Transverse colon (tissue), 4 donors: Measurements from ENCODE around the gene FAM236B. TPM values are rescaled to one million over a fixed set of nuclear protein-coding genes. Genes with fewer than 3 reads are reported as not detected.
"Not testable (repeated sequence)": the region's sequence is repeated elsewhere in the genome, so short reads cannot be mapped to it uniquely, and the experiment has no call there.

Experiments used
- DNase-seq: peaks from one replicate; pipeline ENCODE4 v3.0.0-alpha.2; 2019
- H3K27ac ChIP-seq, 4 donors: fragments of 200-600 bp; sonication (generic); 2 replicates each; pipeline ENCODE4 v1.5.1; 2016 to 2018; ENCODE audit warnings: inconsistent platforms in 4 of 4
- H3K27me3 ChIP-seq: fragments of 200-600 bp; sonication (generic); 2 replicates; pipeline ENCODE4 v1.5.1; 2017; ENCODE audit warnings: inconsistent platforms
- H3K36me3 ChIP-seq, 4 donors: fragments of 200-600 bp; sonication (generic); 2 replicates each; pipeline ENCODE4 v1.5.1; 2017 to 2019; ENCODE audit warnings: inconsistent platforms in 4 of 4
- H3K4me1 ChIP-seq, 4 donors: fragments of 200-600 bp; sonication (generic); 2 replicates each; pipeline ENCODE4 v1.5.1; 2017 to 2020; ENCODE audit warnings: inconsistent platforms in 4 of 4
- H3K4me3 ChIP-seq, 4 donors: fragments of 200-600 bp; sonication (generic); 1 replicate in 1 of 4; 2 replicates in 3 of 4; pipeline versions ENCODE4 v1.5.1 to v1.6.1; 2017 to 2019; ENCODE audit warnings: inconsistent platforms in 4 of 4
- H3K9me3 ChIP-seq, 2 donors: fragments of 200-600 bp; sonication (generic); 2 replicates each; pipeline ENCODE4 v1.5.1; 2017 to 2019; ENCODE audit warnings: inconsistent platforms in 2 of 2
- WGBS, 2 donors: methylation state at CpG; one replicate each; pipeline ENCODE4 v1.1.5; 2018; ENCODE audit warnings: low coverage in 1 of 2; 5-methylcytosine and 5-hydroxymethylcytosine counted together
- in situ Hi-C, 4 donors: fragments of 200-750 bp; cut with MboI; loops; one replicate each; pipeline versions ENCODE4 v1.15.0 to v1.15.1; 2017; ENCODE audit warnings: low sequenced_read_pairs in 3 of 4, low pct_ligation_motif_present in 1 of 4, low pct_unique_long_range_greater_than_20kb in 1 of 4
- intact Hi-C: fragments of 100-400 bp; cut with DNase I; formaldehyde crosslinking; loops from one replicate; pipeline ENCODE4 v1.15.1; 2023; ENCODE audit warnings: low total_unique reads
- total RNA-seq, 4 donors: library from RNA; depleted of rRNA; stranded (reverse); fragments of >200 nt; gene quantifications; one replicate each; pipeline ENCODE4 v1.1.0, GENCODE V29; 2016

FAM236B gene
- not detected for total RNA-seq

DNA sequence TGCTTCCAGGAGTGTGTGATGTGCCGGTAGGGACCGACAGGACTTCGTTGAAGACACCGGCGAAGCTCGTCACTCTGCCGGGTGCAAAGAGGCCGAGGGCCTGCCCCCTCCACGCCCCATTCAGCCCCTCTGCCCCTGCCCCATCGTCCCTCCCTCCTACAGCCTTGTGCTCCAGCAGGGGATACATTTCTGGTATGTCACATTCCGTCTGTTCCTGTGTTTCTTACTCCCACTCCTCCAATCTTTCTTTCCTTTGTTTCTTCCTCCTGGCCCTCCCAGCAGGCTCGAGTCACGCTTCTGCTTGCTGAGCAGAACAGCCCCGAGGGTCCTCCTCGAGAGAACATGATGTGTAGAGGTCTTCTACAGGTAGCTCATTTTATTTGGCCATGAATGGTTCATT is at the start of gene FAM236B:
Gene FAM236B (minus strand): TSS at position 101 of the 400 bp plus-strand sequence. CDS start 100 bp downstream, at position 1.
- intact Hi-C loops, H3K4me1 ChIP-seq, H3K27me3 ChIP-seq, H3K27ac ChIP-seq, DNase-seq, H3K36me3 ChIP-seq, H3K9me3 ChIP-seq, in situ Hi-C loops, H3K4me3 ChIP-seq: not testable (repeated sequence)
- WGBS, 2 donors = no CpG with 5 or more reads among the region's 15 CpGs

DNA sequence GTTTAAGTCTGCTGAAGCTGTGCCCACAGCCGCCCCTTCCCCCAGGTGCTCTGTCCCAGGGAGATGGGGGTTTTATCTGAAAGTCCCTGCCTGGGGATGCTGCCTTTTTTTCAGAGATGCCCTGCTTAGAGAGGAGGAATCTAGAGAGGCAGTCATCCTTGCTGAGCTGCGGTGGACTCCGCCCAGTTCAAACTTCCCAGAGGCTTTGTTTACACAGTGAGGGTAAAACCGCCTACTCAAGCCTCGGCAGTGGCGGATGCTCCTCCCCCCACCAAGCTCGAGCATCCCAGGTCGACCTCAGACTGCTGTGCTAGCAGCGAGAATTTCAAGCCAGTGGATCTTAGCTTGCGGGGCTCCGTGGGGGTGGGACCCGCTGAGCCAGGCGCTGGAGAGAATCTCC is 48.2 kb upstream of the FAM236B start:
- H3K9me3 ChIP-seq, H3K27me3 ChIP-seq, in situ Hi-C loops, DNase-seq, H3K27ac ChIP-seq, H3K4me3 ChIP-seq, H3K4me1 ChIP-seq, H3K36me3 ChIP-seq, intact Hi-C loops: not testable (repeated sequence)
- no CpG with 5 or more reads among the region's 13 CpGs for WGBS, 2 donors

DNA sequence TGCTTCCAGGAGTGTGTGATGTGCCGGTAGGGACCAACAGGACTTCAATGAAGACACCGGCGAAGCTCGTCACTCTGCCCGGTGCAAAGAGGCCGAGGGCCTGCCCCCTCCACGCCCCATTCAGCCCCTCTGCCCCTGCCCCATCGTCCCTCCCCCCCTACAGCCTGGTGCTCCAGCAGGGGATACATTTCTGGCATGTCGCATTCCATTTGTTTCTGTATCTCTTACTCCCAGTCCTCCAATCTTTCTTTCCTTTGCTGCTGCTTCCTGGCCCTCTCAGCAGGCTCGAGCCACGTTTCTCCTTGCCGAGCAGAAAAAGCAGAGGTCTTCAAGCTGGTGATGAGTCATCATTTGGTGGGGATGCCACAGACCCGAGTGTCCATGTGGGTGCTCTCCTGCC is 25.6 kb upstream of the FAM236B start, which contains the start of gene FAM236D:
Gene FAM236D (minus strand): TSS at position 101 of the 400 bp plus-strand sequence. CDS start 100 bp downstream, at position 1.
- H3K27ac ChIP-seq, H3K27me3 ChIP-seq, H3K4me3 ChIP-seq, DNase-seq, H3K36me3 ChIP-seq, intact Hi-C loops, in situ Hi-C loops, H3K4me1 ChIP-seq, H3K9me3 ChIP-seq: not testable (repeated sequence)
- WGBS, 2 donors = no CpG with 5 or more reads among the region's 13 CpGs

DNA sequence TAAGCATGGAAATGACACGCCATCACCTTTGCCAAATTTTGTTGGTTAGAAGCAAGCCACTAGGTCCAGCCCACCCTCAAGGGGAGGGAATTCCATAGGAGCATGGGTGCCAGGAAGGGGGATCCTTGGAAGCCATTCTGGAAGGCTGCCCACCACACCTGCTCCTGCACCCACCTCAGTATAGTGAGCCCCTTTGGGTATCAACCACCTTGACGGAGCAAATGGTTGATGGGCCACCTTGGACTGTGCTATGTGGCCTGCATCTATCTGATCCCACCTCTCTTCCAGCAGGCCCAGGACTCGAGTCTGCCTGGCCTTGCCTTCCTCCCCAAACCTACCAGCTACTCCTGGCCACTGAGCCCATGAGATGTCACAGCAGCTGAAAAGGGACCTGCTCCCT is 7.9 kb upstream of the FAM236B start:
- H3K27me3 ChIP-seq, H3K4me3 ChIP-seq, DNase-seq, H3K9me3 ChIP-seq, intact Hi-C loops, H3K36me3 ChIP-seq, in situ Hi-C loops, H3K4me1 ChIP-seq, H3K27ac ChIP-seq: not testable (repeated sequence)
- WGBS, 2 donors = 83% methylated on average over 1 of the region's 3 CpGs; no CpG with 5 or more reads in 1 of the 2 donors

DNA sequence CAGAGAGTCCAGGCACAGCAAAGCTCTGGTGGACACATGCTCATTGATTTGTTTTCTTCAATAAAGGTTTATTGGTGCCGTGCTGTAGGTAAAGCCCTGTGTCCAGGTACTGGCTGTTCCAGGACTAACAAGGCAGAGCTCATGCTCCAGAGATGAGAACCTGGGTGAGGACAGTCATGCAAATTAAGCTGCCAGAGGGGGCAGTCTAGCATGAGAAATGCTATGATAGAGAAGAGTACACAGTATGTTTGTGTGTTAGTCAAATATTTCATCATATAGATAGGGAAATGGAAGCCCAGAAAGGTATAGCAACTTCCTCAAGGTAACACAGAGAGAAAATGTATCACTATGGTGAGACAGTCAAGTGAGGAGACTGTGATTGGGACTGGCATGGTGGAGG is 5.7 kb upstream of the FAM236B start:
- in situ Hi-C loops, H3K27me3 ChIP-seq, H3K4me1 ChIP-seq, intact Hi-C loops, H3K9me3 ChIP-seq, H3K4me3 ChIP-seq, H3K36me3 ChIP-seq, DNase-seq, H3K27ac ChIP-seq: not testable (repeated sequence)
- no CpG with 5 or more reads among the region's 1 CpG for WGBS, 2 donors

- intact Hi-C loops, H3K36me3 ChIP-seq, H3K4me3 ChIP-seq, H3K27me3 ChIP-seq, H3K27ac ChIP-seq, H3K4me1 ChIP-seq, DNase-seq, H3K9me3 ChIP-seq, in situ Hi-C loops: not testable (repeated sequence)
- no CpG with 5 or more reads among the region's 6 CpGs for WGBS, 2 donors
Observed at GRCh38 chrX:72783964-72784363, 1.5 kb upstream of the FAM236B start.

GRCh38 chrX:72783365-72783936 is 991 bp upstream of the FAM236B start:
- H3K27me3 ChIP-seq, H3K27ac ChIP-seq, DNase-seq, H3K4me3 ChIP-seq, in situ Hi-C loops, H3K36me3 ChIP-seq, H3K4me1 ChIP-seq, intact Hi-C loops, H3K9me3 ChIP-seq: not testable (repeated sequence)
- WGBS, 2 donors = no CpG with 5 or more reads among the region's 8 CpGs

DNA sequence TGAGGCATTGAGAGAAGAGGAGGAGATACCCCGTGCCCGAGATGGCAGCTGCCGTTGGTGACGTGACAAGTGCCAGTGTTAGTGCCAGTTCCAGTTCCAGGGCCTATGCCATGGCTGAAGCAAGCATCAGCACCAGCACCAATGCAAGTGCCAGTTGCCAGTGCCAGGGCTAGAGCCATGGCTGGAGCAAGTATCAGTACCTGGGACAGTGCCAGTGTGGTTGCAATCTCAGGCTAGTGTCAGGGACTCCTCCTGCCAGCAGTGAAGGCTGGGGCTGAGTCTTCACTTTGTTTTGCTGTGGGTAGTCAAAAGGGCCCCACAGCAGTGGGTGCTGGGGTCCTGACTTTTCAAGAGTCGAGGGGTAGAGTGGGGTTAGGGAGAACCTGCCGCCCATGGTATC is 4.3 kb downstream of the FAM236B start:
- H3K4me3 ChIP-seq, in situ Hi-C loops, H3K4me1 ChIP-seq, DNase-seq, H3K36me3 ChIP-seq, H3K9me3 ChIP-seq, H3K27ac ChIP-seq, intact Hi-C loops, H3K27me3 ChIP-seq: not testable (repeated sequence)
- no CpG with 5 or more reads among the region's 6 CpGs for WGBS, 2 donors

- H3K36me3 ChIP-seq, in situ Hi-C loops, H3K4me1 ChIP-seq, H3K4me3 ChIP-seq, H3K27me3 ChIP-seq, H3K27ac ChIP-seq, H3K9me3 ChIP-seq, DNase-seq, intact Hi-C loops: not testable (repeated sequence)
- WGBS, 2 donors = no CpG with 5 or more reads among the region's 15 CpGs
Observed at GRCh38 chrX:72777467-72777790, 5.0 kb downstream of the FAM236B start.

DNA sequence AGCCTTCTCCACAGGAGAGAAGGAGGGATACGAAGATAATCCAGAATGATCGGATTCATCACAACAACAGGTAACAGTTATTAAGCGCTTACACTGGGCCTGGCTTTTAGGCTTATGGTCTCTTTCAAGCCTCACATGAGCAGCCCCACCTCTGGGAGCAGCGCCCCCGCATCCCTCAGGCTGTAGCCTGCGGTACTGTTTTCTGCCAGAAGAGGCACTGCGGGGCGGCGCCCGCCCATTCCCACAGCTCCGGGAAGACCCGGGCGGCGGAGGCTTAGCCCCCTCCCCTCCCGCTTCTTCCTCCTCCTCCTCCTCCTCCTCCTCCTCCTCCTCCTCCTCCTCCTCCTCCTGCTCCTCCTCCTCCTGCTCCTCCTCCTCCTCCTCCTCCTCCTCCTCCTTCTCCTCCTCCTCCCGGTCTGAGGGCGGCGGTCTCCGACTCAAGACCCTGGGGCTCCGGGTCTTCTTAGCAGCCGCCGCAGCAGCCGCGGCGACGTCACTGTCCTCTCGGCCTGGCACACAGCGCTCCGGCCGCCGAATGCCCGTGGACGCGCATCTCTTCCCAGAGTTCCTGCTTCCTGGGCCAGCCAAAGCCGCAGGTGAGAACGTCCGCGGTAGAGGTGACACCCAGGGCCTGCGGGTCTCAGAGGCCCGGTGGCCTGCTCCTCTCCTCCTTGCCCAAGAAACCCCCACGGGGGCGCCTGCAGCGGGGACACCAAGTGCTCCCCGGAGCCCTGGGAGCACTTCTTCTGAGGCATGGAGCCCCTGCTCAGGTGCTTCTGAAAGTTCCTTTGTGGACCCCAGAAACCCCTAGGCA is 5.6 kb downstream of the FAM236B start, which contains the start of gene DMRTC1B:
Gene DMRTC1B (plus strand): TSS at position 238 of the 814 bp plus-strand sequence. CDS start 68,246 bp downstream, outside the sequence.
- H3K4me1 ChIP-seq, DNase-seq, H3K9me3 ChIP-seq, H3K27me3 ChIP-seq, H3K36me3 ChIP-seq, H3K4me3 ChIP-seq, H3K27ac ChIP-seq, intact Hi-C loops, in situ Hi-C loops: not testable (repeated sequence)
- WGBS, 2 donors = no CpG with 5 or more reads among the region's 44 CpGs

DNA sequence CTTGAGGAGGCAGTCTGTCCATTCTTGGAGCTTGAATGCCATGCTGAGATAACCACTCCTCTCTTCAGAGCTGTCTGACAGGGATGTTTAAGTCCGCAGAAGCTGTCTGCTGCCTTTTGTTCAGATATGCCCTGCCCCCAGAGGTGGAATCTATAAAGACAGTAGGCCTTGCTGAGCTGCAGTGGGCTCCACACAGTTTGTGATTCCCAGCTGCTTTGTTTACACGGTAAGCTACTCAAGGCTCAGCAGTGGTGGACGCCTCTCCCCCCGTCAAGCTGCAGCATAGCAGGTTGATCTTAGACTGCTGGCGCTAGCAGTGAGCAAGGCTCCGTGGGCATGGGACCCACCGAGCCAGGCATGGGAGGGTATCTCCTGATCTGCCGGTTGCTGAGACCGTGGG is 22.0 kb downstream of the FAM236B start:
- H3K36me3 ChIP-seq, H3K4me3 ChIP-seq, DNase-seq, H3K27me3 ChIP-seq, intact Hi-C loops, H3K9me3 ChIP-seq, in situ Hi-C loops, H3K27ac ChIP-seq, H3K4me1 ChIP-seq: not testable (repeated sequence)
- no CpG with 5 or more reads among the region's 9 CpGs for WGBS, 2 donors
